NCI-H1092 (cell line): ENCODE measurements around the gene SH3RF2.
"Not testable (repeated sequence)": the region's sequence is repeated elsewhere in the genome, so short reads cannot be mapped to it uniquely, and the experiment has no call there.

Experiments used
- DNase-seq: peaks from one replicate; lab custom pipeline; 2025; lab: John Stamatoyannopoulos, UW

The SH3RF2 gene

GRCh38 chr5:145936401-145937131 lies at the start of gene SH3RF2:
Gene SH3RF2 (plus strand): TSS chr5:145936578. CDS start chr5:145937929, 1,351 bp downstream.
- DNase-seq, result no peak

- DNase-seq, result no peak
These were observed 49.2 kb upstream of the SH3RF2 start for GRCh38 chr5:145887217-145887616.

GRCh38 chr5:145887976-145888574 lies 48.3 kb upstream of the SH3RF2 start:
- DNase-seq, result no peak

GRCh38 chr5:145889611-145890010 lies 46.8 kb upstream of the SH3RF2 start:
- no peak for DNase-seq

GRCh38 chr5:145891378-145891777 lies 45.0 kb upstream of the SH3RF2 start:
- DNase-seq, result not testable (repeated sequence)

GRCh38 chr5:145898171-145898570 lies 38.2 kb upstream of the SH3RF2 start:
- no peak for DNase-seq

- DNase-seq, result no peak
These were observed 34.0 kb upstream of the SH3RF2 start for GRCh38 chr5:145902421-145902820.

- no peak for DNase-seq
These were observed 33.3 kb upstream of the SH3RF2 start for GRCh38 chr5:145903113-145903512.

GRCh38 chr5:145903867-145904266 lies 32.5 kb upstream of the SH3RF2 start:
- no peak for DNase-seq

- no peak for DNase-seq
These were observed 31.6 kb upstream of the SH3RF2 start for GRCh38 chr5:145904743-145905142.

GRCh38 chr5:145906401-145906800 lies 30.0 kb upstream of the SH3RF2 start:
- no peak for DNase-seq

GRCh38 chr5:145908206-145908960 lies 28.0 kb upstream of the SH3RF2 start:
- no peak for DNase-seq

- DNase-seq, result no peak
These were observed 25.2 kb upstream of the SH3RF2 start for GRCh38 chr5:145911164-145911563.

GRCh38 chr5:145912019-145912418 lies 24.4 kb upstream of the SH3RF2 start:
- DNase-seq, result no peak

GRCh38 chr5:145912594-145912993 lies 23.8 kb upstream of the SH3RF2 start:
- DNase-seq, result no peak

GRCh38 chr5:145913701-145914100 lies 22.7 kb upstream of the SH3RF2 start:
- DNase-seq, result no peak

GRCh38 chr5:145915970-145916638 lies 20.3 kb upstream of the SH3RF2 start:
- no peak for DNase-seq

- DNase-seq, result no peak
These were observed 19.1 kb upstream of the SH3RF2 start for GRCh38 chr5:145917288-145917687.

- DNase-seq, result no peak
These were observed 18.0 kb upstream of the SH3RF2 start for GRCh38 chr5:145918397-145918796.

GRCh38 chr5:145919413-145919812 lies 17.0 kb upstream of the SH3RF2 start:
- no peak for DNase-seq

GRCh38 chr5:145920542-145921210 lies 15.7 kb upstream of the SH3RF2 start:
- DNase-seq, result no peak

GRCh38 chr5:145921211-145921610 lies 15.2 kb upstream of the SH3RF2 start:
- DNase-seq, result no peak
